Epidermal melanocyte (primary cell): ENCODE measurements around the gene SIRPA.

Experiments used
- DNase-seq: peaks from one replicate; pipeline ENCODE4 v3.0.0; 2011; ENCODE audit warnings: low spot score; ENCODE audit not compliant: insufficient read length

Gene SIRPA

DNA sequence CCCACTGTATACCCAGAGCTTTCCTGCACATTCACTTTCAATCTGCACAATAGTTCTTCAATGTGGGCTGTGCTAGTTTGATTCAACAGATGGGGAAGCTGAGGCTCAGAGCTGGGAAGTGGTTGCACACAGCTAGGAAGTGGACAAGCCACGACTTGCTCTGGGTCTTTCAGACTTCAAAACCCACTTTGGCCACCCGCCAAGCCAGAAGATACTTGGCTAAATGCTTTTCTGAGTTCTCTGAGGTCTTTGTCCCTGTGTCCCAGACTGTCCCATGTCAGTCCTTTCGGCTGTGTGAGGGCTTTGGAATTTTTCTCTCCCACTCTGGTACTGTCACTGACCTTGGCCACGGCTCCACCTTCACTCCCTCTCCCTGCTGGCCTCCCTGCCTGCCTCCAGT lies 88.1 kb downstream of the SIRPA start:
- DNase-seq, result no peak

DNA sequence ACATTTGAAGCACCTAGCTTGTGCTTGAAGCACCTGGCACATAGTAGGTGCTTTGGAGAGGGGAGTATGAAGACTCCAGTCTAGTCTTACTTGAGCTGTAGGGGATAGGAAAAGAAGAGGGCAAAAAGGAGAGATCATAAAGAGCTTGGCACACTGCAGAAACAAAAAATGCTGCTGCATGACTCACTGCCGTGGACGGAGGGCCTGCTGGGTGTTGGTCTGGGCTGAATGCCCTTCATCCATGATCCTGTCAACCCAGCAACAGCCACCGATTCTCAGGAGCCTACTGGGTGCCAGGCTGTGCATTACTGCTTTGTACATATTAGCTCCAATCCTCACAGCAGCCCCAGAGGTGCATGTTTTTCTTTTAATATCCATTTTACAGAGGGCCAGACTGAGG lies 92.6 kb downstream of the SIRPA start:
- no peak for DNase-seq
